Neural cell (in vitro differentiated cells): Measurements from ENCODE around the gene UHRF1.

Experiments
- EP300 ChIP-seq: fragments of 450-650 bp; conservative IDR thresholded peaks from 2 replicates; pipeline ENCODE4 v1.6.1; 2014; ENCODE audit warnings: antibody characterized with exemption, mild to moderate bottlenecking, moderate library complexity; ENCODE audit not compliant: poor library complexity, severe bottlenecking
- EZH2 ChIP-seq: fragments of 200-600, 300-800 bp; shearing (Covaris generic), sonication (generic); IDR thresholded peaks from 2 replicates; pipeline ENCODE4 v1.6.1; 2014; ENCODE audit warnings: antibody characterized with exemption, low read length, borderline replicate concordance, mild to moderate bottlenecking; ENCODE audit not compliant: insufficient read depth, poor library complexity, severe bottlenecking
- MXI1 ChIP-seq: fragments of 450-650 bp; conservative IDR thresholded peaks from 2 replicates; pipeline ENCODE4 v1.6.1; 2014; ENCODE audit warnings: antibody characterized with exemption, mild to moderate bottlenecking; ENCODE audit not compliant: poor library complexity, severe bottlenecking
- POLR2AphosphoS5 ChIP-seq: IDR thresholded peaks from 2 replicates; pipeline ENCODE4 v1.6.1; 2012
- RAD21 ChIP-seq: fragments of 450-650 bp; conservative IDR thresholded peaks from 2 replicates; pipeline ENCODE4 v1.6.1; 2014; ENCODE audit warnings: antibody characterized with exemption, mild to moderate bottlenecking, moderate library complexity
- SMC3 ChIP-seq: fragments of 450-650 bp; conservative IDR thresholded peaks from 2 replicates; pipeline ENCODE4 v1.6.1; 2014; ENCODE audit warnings: antibody characterized with exemption, mild to moderate bottlenecking, moderate library complexity; ENCODE audit not compliant: poor library complexity
- TF ChIP-seq, protein P1 (sequence below): fragments of 450-650 bp; IDR thresholded peaks from 2 replicates; pipeline ENCODE4 v1.5.1; 2014; ENCODE audit warnings: antibody characterized with exemption, mild to moderate bottlenecking, moderate library complexity; ENCODE audit not compliant: poor library complexity, severe bottlenecking

DNA sequence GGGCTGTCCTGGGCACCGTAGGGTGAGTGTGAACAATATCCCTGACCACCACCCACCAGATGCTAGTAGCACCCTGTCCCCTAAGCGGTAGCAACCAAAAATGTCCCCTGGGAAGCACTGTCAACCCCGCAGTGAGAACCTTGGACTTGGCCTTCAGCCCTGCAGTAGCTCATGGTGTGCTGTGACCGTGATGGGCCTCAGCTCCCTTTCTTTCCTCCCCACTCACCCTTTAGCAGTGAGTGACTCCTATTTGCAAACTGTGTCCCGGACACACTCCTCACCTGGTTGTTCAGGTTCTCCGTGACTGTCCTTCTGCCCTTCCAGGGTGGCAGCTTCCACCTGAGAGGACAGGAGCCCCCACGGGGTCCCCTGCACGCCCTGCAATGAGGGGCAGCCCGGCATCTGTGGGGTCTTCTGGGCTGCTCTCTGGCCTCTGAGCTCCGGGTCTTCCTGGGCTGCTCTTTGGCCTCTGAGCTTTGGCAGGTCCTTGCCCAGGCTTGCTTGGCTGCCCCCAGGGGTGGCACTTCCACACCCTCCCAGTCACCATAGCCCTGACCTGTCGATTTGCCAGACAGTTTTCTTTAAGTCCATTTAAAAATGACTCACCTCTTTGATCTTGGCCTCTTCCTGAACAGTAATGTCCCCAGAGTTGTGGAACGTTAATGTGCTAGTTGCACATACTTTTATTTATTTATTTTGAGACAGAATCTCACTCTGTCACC, 63.4 kb downstream of the UHRF1 start:
- TF ChIP-seq, protein P1, sequence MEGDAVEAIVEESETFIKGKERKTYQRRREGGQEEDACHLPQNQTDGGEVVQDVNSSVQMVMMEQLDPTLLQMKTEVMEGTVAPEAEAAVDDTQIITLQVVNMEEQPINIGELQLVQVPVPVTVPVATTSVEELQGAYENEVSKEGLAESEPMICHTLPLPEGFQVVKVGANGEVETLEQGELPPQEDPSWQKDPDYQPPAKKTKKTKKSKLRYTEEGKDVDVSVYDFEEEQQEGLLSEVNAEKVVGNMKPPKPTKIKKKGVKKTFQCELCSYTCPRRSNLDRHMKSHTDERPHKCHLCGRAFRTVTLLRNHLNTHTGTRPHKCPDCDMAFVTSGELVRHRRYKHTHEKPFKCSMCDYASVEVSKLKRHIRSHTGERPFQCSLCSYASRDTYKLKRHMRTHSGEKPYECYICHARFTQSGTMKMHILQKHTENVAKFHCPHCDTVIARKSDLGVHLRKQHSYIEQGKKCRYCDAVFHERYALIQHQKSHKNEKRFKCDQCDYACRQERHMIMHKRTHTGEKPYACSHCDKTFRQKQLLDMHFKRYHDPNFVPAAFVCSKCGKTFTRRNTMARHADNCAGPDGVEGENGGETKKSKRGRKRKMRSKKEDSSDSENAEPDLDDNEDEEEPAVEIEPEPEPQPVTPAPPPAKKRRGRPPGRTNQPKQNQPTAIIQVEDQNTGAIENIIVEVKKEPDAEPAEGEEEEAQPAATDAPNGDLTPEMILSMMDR: no peak
- no peak for TF ChIP-seq POLR2AphosphoS5
- no peak for TF ChIP-seq EZH2
- TF ChIP-seq MXI1: no peak
- TF ChIP-seq RAD21: no peak
- no peak for TF ChIP-seq EP300
- no peak for TF ChIP-seq SMC3
